Measurements from ENCODE around the gene JMJD1C. TPM values are rescaled to one million over a fixed set of nuclear protein-coding genes. Genes with fewer than 3 reads are reported as not detected.

JMJD1C gene
- total RNA-seq, 6 experiments from 2014 or later: 29.6 to 53.3 (median 38.2) TPM

DNA sequence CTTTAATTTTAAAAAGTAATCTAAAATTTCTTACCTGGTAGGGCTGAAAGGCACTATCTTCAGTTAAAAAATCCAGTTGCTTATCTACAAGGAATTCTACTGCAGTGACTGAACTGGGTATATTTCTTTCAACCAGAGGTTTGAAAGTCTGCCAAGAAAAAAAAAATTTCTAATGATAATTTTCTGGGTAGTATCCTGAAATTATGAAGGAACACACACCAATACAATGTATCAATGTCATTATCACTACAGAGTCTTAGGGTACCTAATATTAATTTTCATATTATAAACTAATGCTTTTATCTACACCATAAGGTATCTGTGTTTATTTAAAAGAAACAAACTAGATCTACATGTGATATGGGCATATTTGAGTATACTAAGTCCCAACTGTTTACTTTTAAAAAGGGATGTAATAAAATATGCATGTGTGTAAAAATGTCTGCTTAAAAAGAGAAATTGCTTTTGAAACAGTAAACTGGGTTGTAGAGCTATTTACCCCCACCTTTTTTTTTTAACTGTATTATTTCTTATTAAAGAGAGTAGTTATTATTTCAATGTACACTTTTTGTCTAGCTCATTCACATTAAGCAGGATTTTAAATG lies 201.1 kb downstream of the JMJD1C start:
- no peaks in the 10 kb centered on the region for H3K36me3 ChIP-seq
- no peaks in the 10 kb centered on the region for H3K9me3 ChIP-seq
- H3K4me1 ChIP-seq: peaks cover 0 to 26% (median 8%) of the 10 kb centered on the region in 4 donors
- H3K4me3 ChIP-seq: peak overlapping the region; percentile 37 to 68 (median 56)
- no peak for TF ChIP-seq POLR2A (IDR thresholded peaks at IDR 0.05)
- TF ChIP-seq, protein P1, sequence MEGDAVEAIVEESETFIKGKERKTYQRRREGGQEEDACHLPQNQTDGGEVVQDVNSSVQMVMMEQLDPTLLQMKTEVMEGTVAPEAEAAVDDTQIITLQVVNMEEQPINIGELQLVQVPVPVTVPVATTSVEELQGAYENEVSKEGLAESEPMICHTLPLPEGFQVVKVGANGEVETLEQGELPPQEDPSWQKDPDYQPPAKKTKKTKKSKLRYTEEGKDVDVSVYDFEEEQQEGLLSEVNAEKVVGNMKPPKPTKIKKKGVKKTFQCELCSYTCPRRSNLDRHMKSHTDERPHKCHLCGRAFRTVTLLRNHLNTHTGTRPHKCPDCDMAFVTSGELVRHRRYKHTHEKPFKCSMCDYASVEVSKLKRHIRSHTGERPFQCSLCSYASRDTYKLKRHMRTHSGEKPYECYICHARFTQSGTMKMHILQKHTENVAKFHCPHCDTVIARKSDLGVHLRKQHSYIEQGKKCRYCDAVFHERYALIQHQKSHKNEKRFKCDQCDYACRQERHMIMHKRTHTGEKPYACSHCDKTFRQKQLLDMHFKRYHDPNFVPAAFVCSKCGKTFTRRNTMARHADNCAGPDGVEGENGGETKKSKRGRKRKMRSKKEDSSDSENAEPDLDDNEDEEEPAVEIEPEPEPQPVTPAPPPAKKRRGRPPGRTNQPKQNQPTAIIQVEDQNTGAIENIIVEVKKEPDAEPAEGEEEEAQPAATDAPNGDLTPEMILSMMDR (IDR thresholded peaks at IDR 0.05): no peak
- intact Hi-C loops (cut with DNase I): no loop called here
- peak overlapping the region in 2 of 3 donors; percentile 90 to 95 for H3K27ac ChIP-seq
- no peaks in the 10 kb centered on the region for H3K27me3 ChIP-seq
- DNase-seq (no peak), ATAC-seq (no peak)

DNA sequence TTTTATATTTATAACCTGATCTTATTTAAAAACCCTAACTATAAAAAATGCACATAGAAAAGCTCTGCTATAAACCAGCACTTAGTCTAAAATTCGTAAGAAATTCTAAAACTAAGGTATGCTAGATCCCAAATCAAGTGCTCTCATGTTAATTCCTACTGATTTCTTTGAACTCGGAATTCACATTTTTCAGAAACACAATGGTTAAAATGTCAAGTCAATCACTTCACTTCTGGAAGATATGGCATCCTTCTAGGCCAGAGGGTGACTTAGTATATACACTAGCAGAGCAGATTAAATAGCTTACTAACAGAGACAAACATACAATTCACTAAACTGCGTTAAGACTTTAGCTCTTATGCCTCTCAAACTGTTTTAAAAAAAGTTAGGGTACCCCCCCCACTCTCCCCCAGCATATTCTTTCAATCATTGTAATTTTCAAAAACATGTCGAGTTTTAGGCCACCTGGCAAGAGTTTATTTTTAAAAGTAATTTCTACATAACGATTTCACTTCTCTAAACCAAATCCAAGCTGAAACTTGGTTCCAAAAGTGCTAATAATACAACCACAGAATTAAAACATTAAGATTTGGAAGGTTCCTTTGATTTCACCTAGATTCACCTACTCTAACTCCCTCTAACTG lies 203.2 kb downstream of the JMJD1C start:
- Histone ChIP-seq H3K9me3 (no peaks in the 10 kb centered on the region), H3K36me3 (no peaks in the 10 kb centered on the region), H3K27me3 (no peaks in the 10 kb centered on the region), H3K4me1 (peaks cover 0 to 45% (median 17%) of the 10 kb centered on the region in 4 donors), H3K4me3 (no peak overlapping the region), H3K27ac (no peak overlapping the region)
- ATAC-seq (no peak), DNase-seq (no peak)
- no peak for TF ChIP-seq POLR2A (IDR thresholded peaks at IDR 0.05)
- TF ChIP-seq, protein P1 (IDR thresholded peaks at IDR 0.05): no peak
- 52% methylated on average over 5 of the region's 5 CpGs for WGBS (ENCODE audit: insufficient coverage, low coverage, low lambda C conversion rate, missing lambda C conversion rate)
- intact Hi-C loops (cut with DNase I): no loop called here

DNA sequence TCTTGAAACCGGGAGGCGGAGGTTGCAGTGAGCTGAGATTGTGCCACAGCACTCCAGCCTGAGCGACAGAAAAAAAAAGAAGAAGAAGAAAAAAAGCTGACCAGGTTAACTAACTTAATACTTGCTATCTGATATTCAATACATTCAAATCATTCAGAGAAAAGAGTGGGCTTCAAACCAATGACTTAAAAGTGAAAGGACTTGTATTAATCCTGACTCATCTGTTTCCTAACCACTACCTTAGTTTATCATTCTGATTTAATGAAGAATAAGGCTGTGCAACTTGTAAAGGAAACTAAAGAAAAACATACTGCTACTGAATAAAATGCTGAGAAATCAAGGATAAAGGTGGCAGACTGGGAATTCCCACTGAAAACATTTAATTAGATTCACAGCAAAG lies 204.3 kb downstream of the JMJD1C start:
- H3K36me3 ChIP-seq: no peaks in the 10 kb centered on the region
- DNase-seq (no peak), ATAC-seq (no peak)
- no peaks in the 10 kb centered on the region for H3K27me3 ChIP-seq
- no peak overlapping the region for H3K4me3 ChIP-seq
- peaks cover 0 to 56% (median 24%) of the 10 kb centered on the region in 4 donors for H3K4me1 ChIP-seq
- TF ChIP-seq, protein P1 (IDR thresholded peaks at IDR 0.05): no peak
- no peak for TF ChIP-seq POLR2A (IDR thresholded peaks at IDR 0.05)
- peak overlapping the region in 1 of 3 donors; percentile 2 for H3K27ac ChIP-seq
- intact Hi-C loops (cut with DNase I): no loop called here
- WGBS (ENCODE audit: insufficient coverage, low coverage, low lambda C conversion rate, missing lambda C conversion rate): 40% methylated on average over 1 of the region's 3 CpGs
- H3K9me3 ChIP-seq: no peaks in the 10 kb centered on the region

DNA sequence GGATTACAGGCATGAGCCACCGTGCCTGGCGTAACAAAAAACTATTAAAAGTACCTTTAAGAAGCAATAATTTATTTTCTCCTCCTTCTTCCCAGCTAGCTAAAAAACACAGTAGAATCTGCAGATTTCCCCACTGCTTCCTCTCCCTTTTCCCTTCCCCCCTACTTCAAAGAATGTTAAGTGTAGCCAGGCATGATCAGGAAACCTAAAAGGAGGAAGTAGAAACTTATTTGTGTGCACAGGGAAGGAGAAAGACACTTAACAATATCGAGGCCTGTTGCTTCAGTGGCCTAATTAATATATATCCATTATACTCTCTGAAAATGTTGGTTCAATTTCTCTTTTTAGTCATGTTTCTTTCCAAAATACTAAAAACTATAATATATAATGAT lies 204.9 kb downstream of the JMJD1C start:
- Histone ChIP-seq H3K27me3 (no peaks in the 10 kb centered on the region), H3K27ac (no peak overlapping the region), H3K4me3 (no peak overlapping the region), H3K9me3 (no peaks in the 10 kb centered on the region), H3K36me3 (no peaks in the 10 kb centered on the region), H3K4me1 (peaks cover 0 to 62% (median 30%) of the 10 kb centered on the region in 4 donors)
- 49% methylated on average over 3 of the region's 3 CpGs for WGBS (ENCODE audit: insufficient coverage, low coverage, low lambda C conversion rate, missing lambda C conversion rate)
- ATAC-seq: peak in 1 of 4 donors; percentile 16
- intact Hi-C loops (cut with DNase I): no loop called here
- TF ChIP-seq, protein P1 (IDR thresholded peaks at IDR 0.05): no peak
- TF ChIP-seq POLR2A (IDR thresholded peaks at IDR 0.05): no peak
- no peak for DNase-seq
